Suprapubic skin (tissue), 4 donors: ENCODE measurements around the gene FZD4. TPM values are rescaled to one million over a fixed set of nuclear protein-coding genes. Genes with fewer than 3 reads are reported as not detected.

Source experiments
- DNase-seq, 2 donors: peaks; one replicate each; pipeline ENCODE4 v3.0.0-alpha.2; 2019; ENCODE audit warnings: low spot score in 2 of 2
- H3K27ac ChIP-seq: fragments of 200-600 bp; sonication (generic); one replicate; pipeline ENCODE4 v1.5.1; 2019
- H3K27me3 ChIP-seq: fragments of 200-600 bp; sonication (generic); one replicate; pipeline ENCODE4 v1.5.1; 2019
- H3K36me3 ChIP-seq: fragments of 200-600 bp; sonication (generic); one replicate; pipeline ENCODE4 v1.5.1; 2019
- H3K4me1 ChIP-seq: fragments of 200-600 bp; sonication (generic); one replicate; pipeline ENCODE4 v1.5.1; 2019
- H3K4me3 ChIP-seq: fragments of 200-600 bp; sonication (generic); one replicate; pipeline ENCODE4 v1.5.1; 2019; ENCODE audit warnings: mild to moderate bottlenecking
- H3K9me3 ChIP-seq: fragments of 200-600 bp; sonication (generic); one replicate; pipeline ENCODE4 v1.5.1; 2019
- EP300 ChIP-seq: sonication (generic); formaldehyde crosslinking; IDR thresholded peaks from one replicate; pipeline ENCODE4 v1.6.1; 2017; ENCODE audit warnings: antibody characterized with exemption
- POLR2A ChIP-seq, 2 donors: fragments of 450-650 bp; IDR thresholded peaks; one replicate each; pipeline ENCODE4 v1.6.1; 2017; ENCODE audit warnings: antibody characterized with exemption in 2 of 2, mild to moderate bottlenecking in 2 of 2, moderate library complexity in 2 of 2
- POLR2AphosphoS5 ChIP-seq, 3 donors: sonication (generic); formaldehyde crosslinking; IDR thresholded peaks; one replicate each; pipeline ENCODE4 v1.6.1; 2017; ENCODE audit warnings: antibody characterized with exemption in 3 of 3
- WGBS: methylation state at CpG from one replicate; pipeline ENCODE4 v1.1.5; 2018; 5-methylcytosine and 5-hydroxymethylcytosine counted together
- total RNA-seq, 4 donors: library from RNA; depleted of rRNA; stranded (reverse); fragments of >200 nt; gene quantifications; one replicate each; pipeline ENCODE4 v1.1.0, GENCODE V29; 2016
- TF ChIP-seq, protein P1 (sequence below), 2 donors: fragments of 200-600 bp in 1 of 2; fragments of 450-650 bp in 1 of 2; sonication (generic) in 1 of 2; IDR thresholded peaks; one replicate each; pipeline ENCODE4 v1.5.1; 2016 to 2019; ENCODE audit warnings: antibody characterized with exemption in 2 of 2, mild to moderate bottlenecking in 1 of 2, moderate library complexity in 1 of 2

Gene FZD4
- total RNA-seq, 4 donors from 2014 or later: 9.1 to 25.2 (median 15.5) TPM

DNA sequence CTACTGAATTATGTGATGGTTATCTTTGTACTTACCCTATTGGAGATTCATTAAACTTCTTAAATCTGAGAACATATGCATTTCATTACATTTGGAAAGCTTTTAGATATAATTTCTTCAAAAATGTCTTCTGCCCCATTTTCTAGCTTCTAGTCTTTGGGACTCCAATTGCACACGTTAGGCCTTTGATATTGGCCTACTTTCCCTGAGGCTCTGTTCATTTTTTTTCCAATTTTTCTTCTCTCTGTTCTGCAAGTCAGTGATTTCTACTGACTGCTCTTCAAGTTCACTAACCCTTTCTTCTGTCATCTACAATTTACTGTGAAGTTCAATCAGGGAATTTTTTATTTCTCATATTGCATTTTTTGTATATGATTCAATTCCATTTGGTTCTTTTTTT is 43.0 kb downstream of the FZD4 start:
- Histone ChIP-seq H3K4me3 (no peak overlapping the region), H3K4me1 (peaks cover 12% of the 10 kb centered on the region), H3K27me3 (no peaks in the 10 kb centered on the region), H3K9me3 (no peaks in the 10 kb centered on the region), H3K36me3 (no peaks in the 10 kb centered on the region), H3K27ac (no peak overlapping the region)
- no peak for TF ChIP-seq EP300
- no peak for TF ChIP-seq POLR2A (IDR thresholded peaks at IDR 0.05)
- no peak for TF ChIP-seq POLR2AphosphoS5 (IDR thresholded peaks at IDR 0.05)
- TF ChIP-seq, protein P1, sequence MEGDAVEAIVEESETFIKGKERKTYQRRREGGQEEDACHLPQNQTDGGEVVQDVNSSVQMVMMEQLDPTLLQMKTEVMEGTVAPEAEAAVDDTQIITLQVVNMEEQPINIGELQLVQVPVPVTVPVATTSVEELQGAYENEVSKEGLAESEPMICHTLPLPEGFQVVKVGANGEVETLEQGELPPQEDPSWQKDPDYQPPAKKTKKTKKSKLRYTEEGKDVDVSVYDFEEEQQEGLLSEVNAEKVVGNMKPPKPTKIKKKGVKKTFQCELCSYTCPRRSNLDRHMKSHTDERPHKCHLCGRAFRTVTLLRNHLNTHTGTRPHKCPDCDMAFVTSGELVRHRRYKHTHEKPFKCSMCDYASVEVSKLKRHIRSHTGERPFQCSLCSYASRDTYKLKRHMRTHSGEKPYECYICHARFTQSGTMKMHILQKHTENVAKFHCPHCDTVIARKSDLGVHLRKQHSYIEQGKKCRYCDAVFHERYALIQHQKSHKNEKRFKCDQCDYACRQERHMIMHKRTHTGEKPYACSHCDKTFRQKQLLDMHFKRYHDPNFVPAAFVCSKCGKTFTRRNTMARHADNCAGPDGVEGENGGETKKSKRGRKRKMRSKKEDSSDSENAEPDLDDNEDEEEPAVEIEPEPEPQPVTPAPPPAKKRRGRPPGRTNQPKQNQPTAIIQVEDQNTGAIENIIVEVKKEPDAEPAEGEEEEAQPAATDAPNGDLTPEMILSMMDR (IDR thresholded peaks at IDR 0.05): no peak
- WGBS: 48% methylated on average over 1 of the region's 1 CpG
- no peak for DNase-seq

GRCh38 chr11:86910592-86910991 is 44.6 kb downstream of the FZD4 start:
- Histone ChIP-seq H3K36me3 (no peaks in the 10 kb centered on the region), H3K9me3 (no peaks in the 10 kb centered on the region), H3K27me3 (no peaks in the 10 kb centered on the region), H3K27ac (no peak overlapping the region), H3K4me1 (no peaks in the 10 kb centered on the region), H3K4me3 (no peak overlapping the region)
- no peak for TF ChIP-seq EP300
- TF ChIP-seq, protein P1 (IDR thresholded peaks at IDR 0.05): no peak
- no peak for TF ChIP-seq POLR2A (IDR thresholded peaks at IDR 0.05)
- no peak for TF ChIP-seq POLR2AphosphoS5 (IDR thresholded peaks at IDR 0.05)
- DNase-seq: no peak
- WGBS: 74% methylated on average over 3 of the region's 3 CpGs

GRCh38 chr11:86906198-86906597 is 49.0 kb downstream of the FZD4 start:
- Histone ChIP-seq H3K27me3 (no peaks in the 10 kb centered on the region), H3K9me3 (no peaks in the 10 kb centered on the region), H3K4me3 (no peak overlapping the region), H3K4me1 (no peaks in the 10 kb centered on the region), H3K36me3 (no peaks in the 10 kb centered on the region), H3K27ac (no peak overlapping the region)
- 97% methylated on average over 22 of the region's 24 CpGs for WGBS
- no peak for TF ChIP-seq POLR2A (IDR thresholded peaks at IDR 0.05)
- no peak for TF ChIP-seq POLR2AphosphoS5 (IDR thresholded peaks at IDR 0.05)
- TF ChIP-seq, protein P1 (IDR thresholded peaks at IDR 0.05): no peak
- TF ChIP-seq EP300: no peak
- no peak for DNase-seq

DNA sequence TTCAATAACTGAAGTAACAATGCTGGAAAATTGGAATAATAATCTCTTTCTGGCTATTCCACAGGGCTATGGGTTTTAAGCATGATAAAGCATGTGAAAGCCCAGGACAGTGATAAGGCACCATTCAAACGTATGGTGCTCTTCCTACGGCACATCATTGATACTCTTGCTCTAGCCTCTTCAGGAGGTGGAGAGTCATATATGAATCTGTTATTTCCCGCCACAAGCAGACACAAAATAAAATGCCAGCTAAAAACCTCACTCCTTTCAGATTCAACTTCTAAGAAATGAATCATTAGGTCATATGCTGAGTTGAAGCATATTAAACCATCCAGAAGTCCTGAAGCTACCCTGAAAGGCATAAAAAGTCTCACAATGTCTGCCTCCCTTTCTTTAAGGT is 49.9 kb downstream of the FZD4 start:
- TF ChIP-seq, protein P1 (IDR thresholded peaks at IDR 0.05): no peak
- TF ChIP-seq POLR2A (IDR thresholded peaks at IDR 0.05) (no peak), EP300 (no peak), POLR2AphosphoS5 (IDR thresholded peaks at IDR 0.05) (no peak)
- H3K9me3 ChIP-seq: no peaks in the 10 kb centered on the region
- no peak overlapping the region for H3K27ac ChIP-seq
- H3K4me3 ChIP-seq: no peak overlapping the region
- no peaks in the 10 kb centered on the region for H3K4me1 ChIP-seq
- DNase-seq: no peak
- no peaks in the 10 kb centered on the region for H3K27me3 ChIP-seq
- H3K36me3 ChIP-seq: no peaks in the 10 kb centered on the region
- 96% methylated on average over 3 of the region's 3 CpGs for WGBS

GRCh38 chr11:86904001-86904400 is 51.2 kb downstream of the FZD4 start:
- H3K9me3 ChIP-seq: no peaks in the 10 kb centered on the region
- no peak overlapping the region for H3K4me3 ChIP-seq
- H3K27me3 ChIP-seq: no peaks in the 10 kb centered on the region
- no peaks in the 10 kb centered on the region for H3K4me1 ChIP-seq
- H3K36me3 ChIP-seq: no peaks in the 10 kb centered on the region
- TF ChIP-seq, protein P1 (IDR thresholded peaks at IDR 0.05): no peak
- no peak for TF ChIP-seq EP300
- no peak for TF ChIP-seq POLR2A (IDR thresholded peaks at IDR 0.05)
- TF ChIP-seq POLR2AphosphoS5 (IDR thresholded peaks at IDR 0.05): no peak
- H3K27ac ChIP-seq: no peak overlapping the region
- DNase-seq: no peak
- 83% methylated on average over 2 of the region's 2 CpGs for WGBS
